K562 (cell line): Measurements from ENCODE around the gene KCNE2. TPM values are rescaled to one million over a fixed set of nuclear protein-coding genes. Genes with fewer than 3 reads are reported as not detected.
"Not testable (repeated sequence)": the region's sequence is repeated elsewhere in the genome, so short reads cannot be mapped to it uniquely, and the experiment has no call there.

Source experiments
- ATAC-seq: fragments of 200-7000 bp; cut with Tn5 transposase; 3 replicates; pipeline ENCODE4 v1.9.1; 2020; ENCODE audit warnings: moderate library complexity
- BruUV-seq: library from RNA; stranded (reverse); fragments of 400-500 nt; replicated peaks from 2 replicates; lab custom pipeline; 2021; lab: Mats Ljungman, UMichigan
- CTCF ChIA-PET: fragments of 300-600 bp; formaldehyde crosslinking; extraction: SDS; loops from one replicate; lab custom pipeline; 2021; ENCODE audit warnings: low intra/inter-chr PET ratio; lab: Yijun Ruan, JAX
- POLR2A ChIA-PET: fragments of 300-600, 350-650 bp; sonication (Branson Sonifier 250); formaldehyde crosslinking; extraction: SDS; loops from one replicate; lab custom pipeline; 2021; ENCODE audit warnings: antibody characterized with exemption, inconsistent platforms; lab: Yijun Ruan, JAX
- DNase-seq, 4 experiments: peaks; one replicate each; pipeline versions ENCODE4 v3.0.0 to v3.0.0-alpha.2; 2011 to 2018; ENCODE audit warnings: low spot score in 3 of 4, mixed read lengths in 3 of 4; ENCODE audit errors: extremely low read depth in 1 of 4
- FAIRE-seq: peaks from 2 replicates; lab custom pipeline; 2011; peaks lifted over from hg19 to GRCh38; lab: Jason Lieb, UNC
- H2AFZ ChIP-seq: 2 replicates; pipeline ENCODE4 v1.6.0; 2011; ENCODE audit warnings: low read depth, low read length, control low read depth, inconsistent platforms
- H3K27ac ChIP-seq: fragments of 200-600 bp; 3 replicates; pipeline ENCODE4 v1.8.0; 2011; ENCODE audit warnings: low read depth, mild to moderate bottlenecking, control low read depth, inconsistent platforms, low read length, moderate library complexity, mixed read lengths; ENCODE audit errors: extremely low read depth
- H3K27me3 ChIP-seq, 2 experiments: fragments of 300-600 bp in 1 of 2; 2 replicates in 1 of 2; 3 replicates in 1 of 2; pipeline versions ENCODE4 v1.6.0 to v1.8.0; 2011; ENCODE audit warnings: inconsistent platforms in 2 of 2, low read length in 2 of 2, mild to moderate bottlenecking in 1 of 2, mixed read lengths in 1 of 2, moderate library complexity in 1 of 2; ENCODE audit not compliant: control insufficient read depth in 2 of 2, insufficient read depth in 2 of 2
- H3K36me3 ChIP-seq: fragments of 300-600 bp; 3 replicates; pipeline ENCODE4 v1.8.0; 2011; ENCODE audit warnings: mild to moderate bottlenecking, low read length, inconsistent platforms; ENCODE audit not compliant: control insufficient read depth, insufficient read depth
- H3K4me1 ChIP-seq, 2 experiments: fragments of 200-600 bp in 1 of 2; replicated peaks in 1 of 2; 2 replicates in 1 of 2; 3 replicates in 1 of 2; pipeline versions ENCODE4 v1.5.1 to v1.8.0; 2011; ENCODE audit warnings: inconsistent platforms in 2 of 2, low read length in 2 of 2, mild to moderate bottlenecking in 1 of 2, mixed read lengths in 1 of 2, moderate library complexity in 1 of 2; ENCODE audit not compliant: control insufficient read depth in 2 of 2, insufficient read depth in 2 of 2
- H3K4me2 ChIP-seq: 2 replicates; pipeline ENCODE4 v1.6.1; 2011; ENCODE audit warnings: low read length, control low read depth, inconsistent platforms, mixed read lengths; ENCODE audit not compliant: insufficient read depth
- H3K4me3 ChIP-seq: fragments of 200-600 bp; sonication (generic), shearing (Covaris generic); 2 replicates; pipeline ENCODE4 v1.5.1; 2016; ENCODE audit warnings: control low read depth, inconsistent platforms
- H3K79me2 ChIP-seq: fragments of 200-600 bp; 3 replicates; pipeline ENCODE4 v1.8.0; 2011; ENCODE audit warnings: low read length, inconsistent platforms; ENCODE audit not compliant: control insufficient read depth, insufficient read depth
- H3K9ac ChIP-seq, 2 experiments: 2 replicates each; pipeline versions ENCODE4 v1.6.0 to v1.6.1; 2011; ENCODE audit warnings: low read depth in 2 of 2, low read length in 2 of 2, control low read depth in 1 of 2, inconsistent platforms in 1 of 2, mild to moderate bottlenecking in 1 of 2, mixed read lengths in 1 of 2; ENCODE audit not compliant: insufficient read depth in 1 of 2
- H3K9me1 ChIP-seq: one replicate; pipeline ENCODE4 v1.6.0; 2011; ENCODE audit warnings: inconsistent platforms, mild to moderate bottlenecking, low read length, moderate library complexity; ENCODE audit not compliant: control insufficient read depth, insufficient read depth
- H3K9me3 ChIP-seq: replicated peaks from 2 replicates; pipeline ENCODE4 v1.5.1; 2011; ENCODE audit warnings: low read depth, low read length, inconsistent platforms; ENCODE audit not compliant: control insufficient read depth, insufficient read depth
- H4K20me1 ChIP-seq: replicated peaks from 2 replicates; pipeline ENCODE4 v1.6.1; 2011; ENCODE audit warnings: low read length, inconsistent platforms, mixed read lengths; ENCODE audit not compliant: control insufficient read depth, insufficient read depth
- WGBS: fragments of 100-300 bp; shearing (Covaris generic); methylation state at CpG from one replicate; pipeline ENCODE4 v1.1.6; 2016; ENCODE audit warnings: low coverage, mixed read lengths; ENCODE audit not compliant: insufficient coverage; ENCODE audit errors: missing lambda C conversion rate; 5-methylcytosine and 5-hydroxymethylcytosine counted together
- in situ Hi-C: fragments of 300-500 bp; cut with MboI; formaldehyde crosslinking; loops from 4 replicates; pipeline ENCODE4 v1.15.0; 2018; ENCODE audit warnings: inconsistent platforms, mixed read lengths
- intact Hi-C: fragments of 100-400 bp; cut with micrococcal nuclease; formaldehyde crosslinking; loops from 2 replicates; pipeline ENCODE4 v1.14.2; 2022
- polyA plus RNA-seq, 8 experiments: library from polyadenylated mRNA; depleted of rRNA in 4 of 8; stranded (reverse) in 5 of 8; unstranded in 3 of 8; fragments of >200 nt; fragmentation: Nextera tagmentation in 2 of 8; fragmentation: Illumina TruSeq in 1 of 8; extraction: Ambion mirVana in 2 of 8; extraction: Trizol in 1 of 8; gene quantifications; 2 replicates each; pipeline versions ENCODE4 v1.2.1 to v1.2.3, GENCODE V29; 2011 to 2014; ENCODE audit warnings: inconsistent platforms in 1 of 8, missing spikeins in 1 of 8
- total RNA-seq, 7 experiments: library from RNA; depleted of rRNA in 6 of 7; stranded (reverse); fragments of >200 nt in 6 of 7; fragmentation: Illumina TruSeq in 2 of 7; extraction: Trizol in 2 of 7; gene quantifications; 2 replicates each; pipeline versions ENCODE4 v1.2.1 to v1.2.3, GENCODE V29; 2011 to 2021; ENCODE audit warnings: low replicate concordance in 1 of 7

Gene KCNE2
- total and polyA plus RNA-seq, 9 of the 15 experiments (the other 6 are each of a cell fraction or from before 2014, with no cell fraction given) = not detected

DNA sequence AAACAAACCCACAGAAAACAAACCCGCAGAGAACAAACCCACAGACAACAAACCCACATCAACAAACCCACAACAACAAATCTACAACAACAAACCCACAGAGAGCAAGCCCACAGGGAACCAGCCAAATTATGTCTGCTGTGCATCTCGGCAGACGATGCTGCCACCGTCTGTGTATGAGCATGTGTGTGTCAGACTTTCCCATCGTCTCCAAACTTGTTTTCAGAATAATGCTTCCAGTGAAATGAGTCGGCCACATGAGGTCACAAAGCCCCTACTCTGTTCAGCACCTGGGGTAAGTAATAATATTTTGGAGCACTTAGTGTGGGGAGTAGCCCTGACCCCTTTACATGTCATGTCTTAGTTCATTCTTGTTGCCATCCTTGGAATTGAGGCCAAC lies 42.3 kb downstream of the KCNE2 start:
- POLR2A ChIA-PET, BruUV-seq, H3K79me2 ChIP-seq, H3K4me3 ChIP-seq, ATAC-seq, H3K9me1 ChIP-seq, in situ Hi-C loops, H3K9ac ChIP-seq, H3K36me3 ChIP-seq, H2AFZ ChIP-seq, H4K20me1 ChIP-seq, H3K27ac ChIP-seq, H3K4me1 ChIP-seq, H3K27me3 ChIP-seq, intact Hi-C loops, CTCF ChIA-PET, DNase-seq, H3K9me3 ChIP-seq, H3K4me2 ChIP-seq: not testable (repeated sequence)
- peak; percentile 78 for FAIRE-seq
- no CpG with 5 or more reads among the region's 6 CpGs for WGBS

DNA sequence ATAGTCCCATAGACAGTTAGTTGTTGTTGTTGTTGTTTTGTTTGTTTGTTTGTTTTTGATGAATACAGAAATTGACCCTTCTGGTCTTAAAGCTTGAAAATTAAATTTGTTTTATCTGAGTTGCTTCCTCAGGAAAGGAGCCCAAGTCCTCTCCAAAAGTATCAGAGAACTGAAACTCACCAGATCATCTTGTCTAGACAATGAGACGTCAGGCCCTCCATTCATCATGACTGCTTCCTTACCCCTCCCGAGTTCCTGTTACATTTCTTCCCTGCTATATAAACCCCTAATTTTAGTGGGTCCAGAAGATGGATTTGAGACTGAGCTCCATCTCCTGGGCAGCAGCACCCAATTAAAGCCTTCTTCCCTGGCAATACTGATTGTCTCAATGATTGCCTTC lies 42.9 kb downstream of the KCNE2 start:
- H3K9me1 ChIP-seq, H3K27me3 ChIP-seq, H3K4me2 ChIP-seq, H3K9ac ChIP-seq, H2AFZ ChIP-seq, intact Hi-C loops, H3K79me2 ChIP-seq, POLR2A ChIA-PET, CTCF ChIA-PET, H3K4me3 ChIP-seq, H3K27ac ChIP-seq, in situ Hi-C loops, H3K36me3 ChIP-seq, BruUV-seq, H3K4me1 ChIP-seq, DNase-seq, ATAC-seq, H4K20me1 ChIP-seq, FAIRE-seq, H3K9me3 ChIP-seq: not testable (repeated sequence)
- WGBS = no CpG with 5 or more reads among the region's 2 CpGs

DNA sequence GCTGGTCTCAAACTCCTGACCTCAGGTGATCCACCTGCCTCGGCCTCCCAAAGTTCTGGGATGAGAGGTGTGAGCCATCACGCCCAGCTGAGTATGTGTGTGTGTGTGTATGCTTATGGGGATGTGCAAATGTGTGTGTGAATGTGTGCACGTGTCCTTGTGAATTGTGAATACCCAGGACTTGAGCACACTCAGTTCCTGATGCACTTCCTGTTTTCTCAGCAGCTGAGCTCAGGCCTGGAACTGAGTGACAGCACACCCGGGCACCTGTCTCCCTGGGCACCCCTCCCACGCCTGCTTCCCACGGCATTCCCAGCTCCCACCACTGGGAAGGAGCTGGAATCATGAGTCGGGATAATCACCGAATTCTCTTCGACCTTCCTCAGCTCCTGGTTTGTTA lies 43.5 kb downstream of the KCNE2 start:
- ATAC-seq, H3K4me2 ChIP-seq: not testable (repeated sequence)

DNA sequence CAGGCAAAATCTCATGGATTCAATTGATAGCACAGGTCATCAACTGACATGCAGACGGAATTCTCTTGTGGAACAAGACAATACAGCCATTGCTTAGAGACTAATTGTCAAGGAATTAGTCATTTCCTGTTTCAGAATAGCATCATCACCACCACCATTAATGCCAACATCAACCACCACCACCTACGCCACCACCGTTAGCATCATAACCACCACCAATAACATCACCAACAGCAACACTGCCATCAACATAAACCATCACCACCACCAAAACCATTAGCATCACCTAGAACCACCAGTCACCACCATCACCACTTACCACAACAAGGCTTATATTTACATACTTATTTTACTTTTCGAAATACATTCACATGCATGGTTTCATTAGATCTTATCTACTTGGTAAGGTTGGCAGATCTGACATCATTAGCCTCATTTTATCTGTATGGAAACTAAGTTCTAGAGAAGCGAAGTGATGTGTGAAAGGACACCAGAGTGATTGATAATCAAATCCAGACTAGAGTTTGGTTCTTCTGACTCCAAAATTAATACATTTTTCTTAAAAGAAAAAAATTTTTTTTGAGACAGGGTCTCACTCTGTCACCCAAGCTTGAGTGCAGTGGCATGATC lies 53.8 kb downstream of the KCNE2 start:
- H3K36me3 ChIP-seq, H3K79me2 ChIP-seq, H3K27ac ChIP-seq, H4K20me1 ChIP-seq, H3K9me3 ChIP-seq, H3K9me1 ChIP-seq, intact Hi-C loops, POLR2A ChIA-PET, BruUV-seq, H3K4me2 ChIP-seq, CTCF ChIA-PET, in situ Hi-C loops, H2AFZ ChIP-seq, ATAC-seq, H3K4me3 ChIP-seq, H3K27me3 ChIP-seq, DNase-seq, FAIRE-seq, H3K9ac ChIP-seq, H3K4me1 ChIP-seq: not testable (repeated sequence)
- no CpG with 5 or more reads among the region's 5 CpGs for WGBS

More for the DNA sequence above, 43.5 kb downstream of the KCNE2 start:
- H4K20me1 ChIP-seq, H3K27ac ChIP-seq, BruUV-seq, CTCF ChIA-PET, H3K4me3 ChIP-seq, H2AFZ ChIP-seq, POLR2A ChIA-PET, FAIRE-seq, H3K9me1 ChIP-seq, H3K36me3 ChIP-seq, H3K27me3 ChIP-seq, H3K79me2 ChIP-seq, H3K9me3 ChIP-seq, in situ Hi-C loops, intact Hi-C loops, DNase-seq, H3K9ac ChIP-seq, H3K4me1 ChIP-seq: not testable (repeated sequence)
- WGBS = no CpG with 5 or more reads among the region's 9 CpGs
